ENCODE measurements around the gene ZMYND8. TPM values are rescaled to one million over a fixed set of nuclear protein-coding genes. Genes with fewer than 3 reads are reported as not detected.
"Not testable (repeated sequence)": the region's sequence is repeated elsewhere in the genome, so short reads cannot be mapped to it uniquely, and the experiment has no call there.

The ZMYND8 gene
- total RNA-seq, 4 donors from 2014 or later: 41.6 to 79.4 (median 60.7) TPM

- Histone ChIP-seq H3K27ac (no peak overlapping the region), H3K36me3 (no peaks in the 10 kb centered on the region), H3K27me3 (no peaks in the 10 kb centered on the region), H3K4me3 (no peak overlapping the region), H3K4me1 (peaks cover 0 to 3% (median 0%) of the 10 kb centered on the region in 4 donors), H3K9me3 (no peaks in the 10 kb centered on the region)
- TF ChIP-seq POLR2AphosphoS5 (IDR thresholded peaks at IDR 0.05): no peak
- no peak for TF ChIP-seq EP300 (IDR thresholded peaks at IDR 0.05; ENCODE audit: low read depth)
- no peak for TF ChIP-seq CTCF (IDR thresholded peaks at IDR 0.05)
- WGBS, 2 donors (ENCODE audit: low coverage in 1 of 2): 89 to 94% methylated on average over 6 to 15 of the region's 15 CpGs
- in situ Hi-C loops (cut with MboI; ENCODE audit: low pct_ligation_motif_present in 1 of 4, low pct_unique_long_range_greater_than_20kb in 1 of 4, low sequenced_read_pairs in 3 of 4): no loop called here
- no peak for DNase-seq
- intact Hi-C loops (cut with DNase I; ENCODE audit: low total_unique reads): no loop called here
Observed at GRCh38 chr20:47370850-47371782, 14.6 kb upstream of the ZMYND8 start.

GRCh38 chr20:47370214-47370613, 13.7 kb upstream of the ZMYND8 start:
- intact Hi-C loops (cut with DNase I; ENCODE audit: low total_unique reads): no loop called here
- WGBS, 2 donors (ENCODE audit: low coverage in 1 of 2): 98 to 100% methylated on average over 1 to 10 of the region's 10 CpGs
- in situ Hi-C loops (cut with MboI; ENCODE audit: low pct_ligation_motif_present in 1 of 4, low pct_unique_long_range_greater_than_20kb in 1 of 4, low sequenced_read_pairs in 3 of 4): no loop called here

GRCh38 chr20:47368301-47368700, 11.8 kb upstream of the ZMYND8 start:
- no peak for DNase-seq
- Histone ChIP-seq H3K27ac (no peak overlapping the region), H3K9me3 (no peaks in the 10 kb centered on the region), H3K27me3 (no peaks in the 10 kb centered on the region), H3K36me3 (no peaks in the 10 kb centered on the region), H3K4me3 (no peak overlapping the region), H3K4me1 (peaks cover 0 to 3% (median 0%) of the 10 kb centered on the region in 4 donors)
- 90 to 97% methylated on average over 7 of the region's 7 CpGs for WGBS, 2 donors (ENCODE audit: low coverage in 1 of 2)
- intact Hi-C loops (cut with DNase I; ENCODE audit: low total_unique reads): no loop called here
- in situ Hi-C loops (cut with MboI; ENCODE audit: low pct_ligation_motif_present in 1 of 4, low pct_unique_long_range_greater_than_20kb in 1 of 4, low sequenced_read_pairs in 3 of 4): loop anchor here in 1 of 4 donors (10.0 kb wide), 1 partner anchor 54 kb away; no protein-coding TSS in a partner anchor
- TF ChIP-seq CTCF (IDR thresholded peaks at IDR 0.05) (no peak), EP300 (IDR thresholded peaks at IDR 0.05; ENCODE audit: low read depth) (no peak), POLR2AphosphoS5 (IDR thresholded peaks at IDR 0.05) (no peak), POLR2A (IDR thresholded peaks at IDR 0.05) (no peak)

More at GRCh38 chr20:47370214-47370613, 13.7 kb upstream of the ZMYND8 start:
- no peak for TF ChIP-seq CTCF (IDR thresholded peaks at IDR 0.05)
- no peak for TF ChIP-seq POLR2AphosphoS5 (IDR thresholded peaks at IDR 0.05)
- TF ChIP-seq POLR2A (IDR thresholded peaks at IDR 0.05): no peak
- TF ChIP-seq EP300 (IDR thresholded peaks at IDR 0.05; ENCODE audit: low read depth): no peak
- H3K27me3 ChIP-seq: no peaks in the 10 kb centered on the region
- no peak overlapping the region for H3K4me3 ChIP-seq
- no peak overlapping the region for H3K27ac ChIP-seq
- H3K9me3 ChIP-seq: no peaks in the 10 kb centered on the region
- peaks cover 0 to 3% (median 0%) of the 10 kb centered on the region in 4 donors for H3K4me1 ChIP-seq
- H3K36me3 ChIP-seq: no peaks in the 10 kb centered on the region
- DNase-seq: no peak

GRCh38 chr20:47366301-47366700, 9.8 kb upstream of the ZMYND8 start:
- H3K27me3 ChIP-seq; intact Hi-C loops (cut with DNase I; ENCODE audit: low total_unique reads); H3K4me3 ChIP-seq; H3K36me3 ChIP-seq; DNase-seq; H3K27ac ChIP-seq; H3K4me1 ChIP-seq; H3K9me3 ChIP-seq: not testable (repeated sequence)
- 91 to 100% methylated on average over 2 to 11 of the region's 11 CpGs for WGBS, 2 donors (ENCODE audit: low coverage in 1 of 2)
- in situ Hi-C loops (cut with MboI; ENCODE audit: low pct_ligation_motif_present in 1 of 4, low pct_unique_long_range_greater_than_20kb in 1 of 4, low sequenced_read_pairs in 3 of 4): loop anchor here in 1 of 4 donors (10.0 kb wide), 1 partner anchor 52 kb away; no protein-coding TSS in a partner anchor
